ENCODE data around the gene EDN1.

Gene EDN1

GRCh38 chr6:12344961-12345693 is 55.0 kb downstream of the EDN1 start:
- DNase-seq (ENCODE audit: low read depth, low spot score): no peak

GRCh38 chr6:12345694-12346058 is 55.5 kb downstream of the EDN1 start:
- DNase-seq (ENCODE audit: low read depth, low spot score): no peak

All from activated naive CD8-positive, alpha-beta T cell treated with anti-CD3 and anti-CD28 coated beads, Interleukin-2, amount 50 U/mL, for 16 hours (primary cell).